ENCODE measurements around the gene TBXA2R.

TBXA2R gene

GRCh38 chr19:3556423-3556977 is 50.2 kb downstream of the TBXA2R start:
- no peak for TF ChIP-seq POLR2AphosphoS5 (IDR thresholded peaks at IDR 0.05; ENCODE audit: low read depth)
- TF ChIP-seq REST (IDR thresholded peaks at IDR 0.05; ENCODE audit: insufficient replicate concordance, low read depth), result no peak
- TF ChIP-seq SPI1 (IDR thresholded peaks at IDR 0.05; ENCODE audit: borderline replicate concordance, low read depth), result no peak
- TF ChIP-seq CTCF (IDR thresholded peaks at IDR 0.05; ENCODE audit: insufficient read depth, low read length), result no peak
- no peak for TF ChIP-seq GABPA (IDR thresholded peaks at IDR 0.05; ENCODE audit: low read depth)
- Histone ChIP-seq H3K4me3 (replicated peaks; ENCODE audit: insufficient read depth, low read length) (peak overlapping the region; percentile 77), H3K27me3 (ENCODE audit: insufficient read depth, poor library complexity, severe bottlenecking) (no peaks in the 10 kb centered on the region), H3K27ac (replicated peaks) (peak overlapping the region; percentile 60)
- peak in 1 of 2 experiments; percentile 16 for DNase-seq (ENCODE audit: low read depth in 1 of 2, low spot score in 1 of 2)

GRCh38 chr19:3555653-3556422 is 50.8 kb downstream of the TBXA2R start:
- H3K4me3 ChIP-seq (replicated peaks; ENCODE audit: insufficient read depth, low read length), result peak overlapping the region; percentile 77
- no peak for DNase-seq (ENCODE audit: low read depth in 1 of 2, low spot score in 1 of 2)
- no peaks in the 10 kb centered on the region for H3K27me3 ChIP-seq (ENCODE audit: insufficient read depth, poor library complexity, severe bottlenecking)
- no peak for TF ChIP-seq SPI1 (IDR thresholded peaks at IDR 0.05; ENCODE audit: borderline replicate concordance, low read depth)
- TF ChIP-seq CTCF (IDR thresholded peaks at IDR 0.05; ENCODE audit: insufficient read depth, low read length), result no peak
- TF ChIP-seq GABPA (IDR thresholded peaks at IDR 0.05; ENCODE audit: low read depth), result no peak
- peak overlapping the region; percentile 60 for H3K27ac ChIP-seq (replicated peaks)

- TF ChIP-seq GABPA (IDR thresholded peaks at IDR 0.05; ENCODE audit: low read depth) (peak; percentile 85), SPI1 (IDR thresholded peaks at IDR 0.05; ENCODE audit: borderline replicate concordance, low read depth) (peak; percentile 17; the same call in 1 of the 2 replicates), CTCF (IDR thresholded peaks at IDR 0.05; ENCODE audit: insufficient read depth, low read length) (no peak), REST (IDR thresholded peaks at IDR 0.05; ENCODE audit: insufficient replicate concordance, low read depth) (no peak), POLR2AphosphoS5 (IDR thresholded peaks at IDR 0.05; ENCODE audit: low read depth) (no peak)
These were observed 52.2 kb downstream of the TBXA2R start for GRCh38 chr19:3554254-3555083.

More at GRCh38 chr19:3554254-3555083, 52.2 kb downstream of the TBXA2R start:
- no peaks in the 10 kb centered on the region for H3K27me3 ChIP-seq (ENCODE audit: insufficient read depth, poor library complexity, severe bottlenecking)
- H3K27ac ChIP-seq (replicated peaks), result peak overlapping the region; percentile 38
- H3K4me3 ChIP-seq (replicated peaks; ENCODE audit: insufficient read depth, low read length), result peak overlapping the region; percentile 8
- peak in 1 of 2 experiments; percentile 51 for DNase-seq (ENCODE audit: low read depth in 1 of 2, low spot score in 1 of 2)
